Testis (tissue), 3 donors: Measurements from ENCODE around the gene ALDH1L1. TPM values are rescaled to one million over a fixed set of nuclear protein-coding genes. Genes with fewer than 3 reads are reported as not detected.

Experiments used
- DNase-seq: peaks from one replicate; pipeline ENCODE4 v3.0.0-alpha.2; 2019
- H3K27ac ChIP-seq, 2 donors: fragments of 200-600 bp; sonication (generic); one replicate each; pipeline ENCODE4 v1.5.1; 2019
- H3K27me3 ChIP-seq: fragments of 200-600 bp; sonication (generic); one replicate; pipeline ENCODE4 v1.5.1; 2019
- H3K36me3 ChIP-seq: fragments of 200-600 bp; sonication (generic); one replicate; pipeline ENCODE4 v1.5.1; 2017; ENCODE audit warnings: low read depth; ENCODE audit errors: missing control alignments
- H3K4me1 ChIP-seq: fragments of 200-600 bp; sonication (generic); one replicate; pipeline ENCODE4 v1.5.1; 2019
- H3K4me3 ChIP-seq, 2 donors: fragments of 200-600 bp; sonication (generic); one replicate each; pipeline ENCODE4 v1.5.1; 2017 to 2019
- H3K9me3 ChIP-seq: fragments of 200-600 bp; sonication (generic); one replicate; pipeline ENCODE4 v1.5.1; 2017
- CTCF ChIP-seq, 3 experiments: fragments of 450-650 bp in 2 of 3; fragments of 200-600 bp in 1 of 3; sonication (generic) in 1 of 3; IDR thresholded peaks; one replicate each; pipeline ENCODE4 v1.5.1; 2016 to 2019; ENCODE audit warnings: antibody characterized with exemption in 3 of 3, mild to moderate bottlenecking in 2 of 3, moderate library complexity in 1 of 3
- POLR2A ChIP-seq: fragments of 450-650 bp; IDR thresholded peaks from one replicate; pipeline ENCODE4 v1.6.1; 2017; ENCODE audit warnings: antibody characterized with exemption, mild to moderate bottlenecking, moderate library complexity
- WGBS, 2 donors: methylation state at CpG; one replicate each; pipeline ENCODE4 v1.1.5; 2018; 5-methylcytosine and 5-hydroxymethylcytosine counted together
- intact Hi-C: fragments of 100-400 bp; cut with DNase I; formaldehyde crosslinking; loops from one replicate; pipeline ENCODE4 v1.15.1; 2023; ENCODE audit warnings: low total_unique reads
- polyA plus RNA-seq: library from polyadenylated mRNA; stranded (reverse); fragments of 350-450 nt; fragmentation: Illumina TruSeq; extraction: RNeasy Lipid Tissue Mini Kit (QIAGEN cat#74804); gene quantifications from one replicate; pipeline ENCODE4 v1.2.3, GENCODE V29; 2014; ENCODE audit warnings: low read depth, low replicate concordance; ENCODE audit not compliant: insufficient read depth
- total RNA-seq, 2 donors: library from RNA; depleted of rRNA; stranded (reverse); fragments of >200 nt; gene quantifications; one replicate each; pipeline ENCODE4 v1.2.3, GENCODE V29; 2016

Gene ALDH1L1
- total and polyA plus RNA-seq, 3 donors from 2014 or later: 19.6 to 73.8 (median 67.5) TPM

GRCh38 chr3:126161309-126161708 is 19.1 kb downstream of the ALDH1L1 start:
- Histone ChIP-seq H3K4me3 (no peak overlapping the region), H3K9me3 (no peaks in the 10 kb centered on the region), H3K4me1 (no peaks in the 10 kb centered on the region), H3K27ac (no peak overlapping the region), H3K27me3 (no peaks in the 10 kb centered on the region), H3K36me3 (no peaks in the 10 kb centered on the region)
- WGBS, 2 donors: 89 to 91% methylated on average over 5 of the region's 5 CpGs
- TF ChIP-seq CTCF (IDR thresholded peaks at IDR 0.05): no peak
- no peak for TF ChIP-seq POLR2A
- no peak for DNase-seq
- intact Hi-C loops: no loop called here

GRCh38 chr3:126160243-126161210 is 19.9 kb downstream of the ALDH1L1 start:
- no peak overlapping the region for H3K4me3 ChIP-seq
- whole genome bisulfite sequencing, 2 donors: 88 to 96% methylated on average over 10 of the region's 10 CpGs
- DNase-seq: no peak
- no peaks in the 10 kb centered on the region for H3K9me3 ChIP-seq
- H3K36me3 ChIP-seq: no peaks in the 10 kb centered on the region
- H3K27ac ChIP-seq: no peak overlapping the region
- H3K4me1 ChIP-seq: no peaks in the 10 kb centered on the region
- TF ChIP-seq POLR2A: no peak
- TF ChIP-seq CTCF (IDR thresholded peaks at IDR 0.05): no peak
- intact Hi-C loops: no loop called here
- H3K27me3 ChIP-seq: no peaks in the 10 kb centered on the region

- Histone ChIP-seq H3K36me3 (no peaks in the 10 kb centered on the region), H3K27me3 (no peaks in the 10 kb centered on the region), H3K27ac (no peak overlapping the region), H3K4me1 (no peaks in the 10 kb centered on the region), H3K9me3 (no peaks in the 10 kb centered on the region), H3K4me3 (no peak overlapping the region)
- TF ChIP-seq POLR2A: no peak
- no peak for TF ChIP-seq CTCF (IDR thresholded peaks at IDR 0.05)
- intact Hi-C loops: no loop called here
- 88 to 100% methylated on average over 1 of the region's 1 CpG for WGBS, 2 donors
- DNase-seq: no peak
Observed at GRCh38 chr3:126159476-126159875, 20.9 kb downstream of the ALDH1L1 start.

- TF ChIP-seq CTCF (IDR thresholded peaks at IDR 0.05) (no peak), POLR2A (no peak)
- 83% methylated on average over 7 of the region's 7 CpGs for WGBS, 2 donors
- Histone ChIP-seq H3K9me3 (no peaks in the 10 kb centered on the region), H3K27ac (no peak overlapping the region), H3K4me1 (no peaks in the 10 kb centered on the region), H3K4me3 (no peak overlapping the region), H3K36me3 (no peaks in the 10 kb centered on the region), H3K27me3 (no peaks in the 10 kb centered on the region)
- no peak for DNase-seq
- intact Hi-C loops: no loop called here
Observed at GRCh38 chr3:126158912-126159454, 21.4 kb downstream of the ALDH1L1 start.
